ENCODE data around the gene RPN2. TPM values are rescaled to one million over a fixed set of nuclear protein-coding genes. Genes with fewer than 3 reads are reported as not detected.
A peak's percentile ranks its signal among the peaks of the same experiment; 100 is the strongest.
"Not testable (repeated sequence)": the region's sequence is repeated elsewhere in the genome, so short reads cannot be mapped to it uniquely, and the experiment has no call there.

The RPN2 gene
- 196 TPM for polyA plus RNA-seq

DNA sequence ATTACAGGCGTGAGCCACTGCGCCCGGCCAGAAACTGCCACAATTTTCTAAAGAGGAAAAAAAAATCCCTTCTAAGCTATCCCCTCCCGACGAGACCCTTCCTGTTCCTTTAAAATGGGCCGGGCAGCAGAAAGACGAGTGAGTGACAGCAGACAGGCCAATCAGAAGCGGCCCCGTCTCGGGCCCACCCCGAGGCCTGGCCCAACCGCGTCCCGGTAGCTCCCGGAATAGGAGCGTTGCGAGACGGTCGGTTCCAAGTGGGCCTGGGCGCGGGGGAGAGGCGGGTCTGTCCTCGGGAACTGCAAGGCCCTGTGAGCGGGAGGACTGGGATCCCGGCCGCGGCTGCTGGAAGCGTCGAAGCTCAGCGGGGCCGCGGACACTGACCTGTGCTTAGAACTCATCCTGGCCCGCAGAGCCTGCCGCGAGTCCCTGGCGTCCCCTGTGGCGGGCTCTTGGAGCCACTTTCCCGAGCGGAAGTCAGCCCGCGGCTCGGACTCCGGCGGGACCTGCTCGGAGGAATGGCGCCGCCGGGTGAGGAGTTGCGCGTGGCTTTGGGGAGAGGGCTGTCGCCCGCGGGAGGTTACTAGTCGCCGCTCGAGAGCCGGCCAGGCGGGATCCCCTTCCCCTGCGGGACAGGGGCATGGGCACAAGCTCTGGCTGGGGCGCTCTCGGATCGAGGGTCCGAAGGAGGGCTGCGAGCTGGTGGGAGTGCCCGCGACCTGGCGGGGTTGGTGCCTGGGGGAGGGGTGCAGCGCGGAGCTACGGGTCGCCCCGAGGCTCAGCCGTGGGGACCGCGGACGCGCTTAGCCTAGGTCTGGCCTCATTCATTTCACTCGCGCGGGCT is at the start of gene RPN2, which contains the start of gene MROH8:
Gene RPN2 (plus strand): TSS at position 492 of the 844 bp plus-strand sequence. CDS start 27 bp downstream, at position 519.
Gene MROH8 (minus strand): TSS at position 710 of the 844 bp plus-strand sequence.
- peak within 1 kb of the TSS; percentile 89 to 99 (median 98) for H3K27ac Mint-ChIP-seq
- H3K36me3 Mint-ChIP-seq, result peaks cover 3% of the 10 kb centered on the region
- peak within 1 kb of the TSS; percentile 94 to 100 (median 98) for H3K4me3 Mint-ChIP-seq
- no peaks in the 10 kb centered on the region for H3K27me3 Mint-ChIP-seq
- H3K9me3 Mint-ChIP-seq, result no peaks in the 10 kb centered on the region
- peaks cover 28 to 31% (median 31%) of the 10 kb centered on the region in 3 donors for H3K4me1 Mint-ChIP-seq

DNA sequence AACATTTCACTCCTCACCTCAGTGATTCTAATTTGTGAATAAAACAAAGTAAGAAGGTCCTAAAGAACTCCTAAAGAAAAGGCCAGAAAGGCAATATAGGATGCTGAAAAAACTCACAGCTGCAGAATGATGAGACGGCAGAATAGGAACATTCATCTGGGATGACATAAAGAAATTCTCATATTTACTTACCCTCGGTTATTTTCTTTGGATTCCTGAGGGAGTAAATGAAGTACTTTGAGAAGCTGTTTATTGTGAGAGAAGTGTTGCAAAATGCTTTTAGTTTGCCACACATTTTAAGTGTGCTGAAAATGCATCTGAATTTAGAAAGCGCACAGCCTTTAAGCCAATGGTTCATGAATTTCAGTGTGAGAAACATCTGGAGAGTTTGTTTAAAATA is 47.6 kb upstream of the RPN2 start:
- H3K27ac Mint-ChIP-seq, result no peak overlapping the region
- H3K4me3 Mint-ChIP-seq, result no peak overlapping the region
- H3K27me3 Mint-ChIP-seq, result peaks cover 2% of the 10 kb centered on the region

DNA sequence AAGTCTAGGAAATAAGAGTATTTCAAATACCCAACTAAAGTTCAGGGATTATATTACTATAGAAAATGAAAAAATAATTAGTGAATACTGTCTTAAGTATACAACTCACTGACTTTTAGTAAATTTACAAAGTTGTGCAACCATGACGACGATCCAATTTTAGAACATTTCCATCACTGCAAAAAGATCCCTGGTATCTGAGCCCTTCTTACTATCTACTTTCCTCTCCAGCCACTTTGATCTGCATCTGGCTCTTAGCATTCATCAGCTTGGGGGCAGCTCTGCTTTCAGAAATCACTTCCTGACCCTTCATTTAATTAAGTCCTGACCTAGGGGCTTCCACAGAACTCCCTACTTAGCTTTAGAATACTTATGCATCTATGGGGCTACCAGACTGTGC is 45.2 kb upstream of the RPN2 start:
- H3K36me3 Mint-ChIP-seq, result peaks cover 4% of the 10 kb centered on the region
- no peak overlapping the region for H3K4me3 Mint-ChIP-seq
- H3K27me3 Mint-ChIP-seq, result peaks cover 2% of the 10 kb centered on the region
- H3K9me3 Mint-ChIP-seq, result no peaks in the 10 kb centered on the region
- no peaks in the 10 kb centered on the region for H3K4me1 Mint-ChIP-seq
- no peak overlapping the region for H3K27ac Mint-ChIP-seq

More for the DNA sequence above, 47.6 kb upstream of the RPN2 start:
- H3K36me3 Mint-ChIP-seq, result peaks cover 3% of the 10 kb centered on the region
- H3K4me1 Mint-ChIP-seq, result no peaks in the 10 kb centered on the region
- H3K9me3 Mint-ChIP-seq, result no peaks in the 10 kb centered on the region

DNA sequence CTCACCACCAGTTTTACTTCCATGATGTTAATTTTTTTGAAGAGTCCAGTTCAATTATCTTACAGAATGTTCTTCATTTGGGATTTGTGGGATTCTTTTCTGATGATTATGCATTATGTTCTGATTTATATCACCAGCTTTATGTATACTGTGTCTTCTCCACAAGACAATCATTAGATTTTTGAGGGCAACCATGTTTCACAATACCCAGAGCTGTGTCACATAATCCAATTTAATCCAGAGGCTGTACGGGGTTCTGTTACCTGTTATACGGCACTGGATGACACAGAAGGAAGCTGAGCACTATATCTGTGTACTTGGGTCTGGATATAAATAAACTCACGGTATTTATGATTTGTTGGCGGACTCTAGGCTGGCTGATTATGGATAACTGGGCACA is 41.6 kb upstream of the RPN2 start:
- H3K4me3 Mint-ChIP-seq, result no peak overlapping the region
- no peaks in the 10 kb centered on the region for H3K4me1 Mint-ChIP-seq
- H3K27ac Mint-ChIP-seq, result no peak overlapping the region
- H3K27me3 Mint-ChIP-seq, result no peaks in the 10 kb centered on the region
- peaks cover 2% of the 10 kb centered on the region for H3K36me3 Mint-ChIP-seq
- H3K9me3 Mint-ChIP-seq, result no peaks in the 10 kb centered on the region

DNA sequence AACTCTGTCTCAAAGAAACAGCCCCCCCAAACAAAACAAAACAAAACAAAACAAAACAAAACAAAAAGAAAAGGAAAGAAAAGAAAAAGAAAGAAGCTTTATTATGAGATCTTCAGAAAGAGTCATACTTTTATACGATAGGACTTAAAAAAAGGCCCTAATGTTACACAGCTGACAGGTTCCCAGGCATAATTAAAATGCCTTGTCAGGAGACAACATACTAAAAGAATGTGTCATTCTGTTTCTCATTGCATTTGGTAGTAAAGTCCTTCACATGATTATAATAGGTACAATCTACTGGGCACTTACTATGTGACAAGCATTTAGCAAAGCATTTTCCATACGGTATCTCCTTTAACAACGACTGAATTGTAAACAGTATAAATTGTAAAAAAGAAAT is 36.4 kb upstream of the RPN2 start:
- Mint-ChIP-seq H3K27ac (no peak overlapping the region), H3K27me3 (no peaks in the 10 kb centered on the region), H3K4me1 (no peaks in the 10 kb centered on the region), H3K36me3 (peaks cover 1% of the 10 kb centered on the region), H3K9me3 (no peaks in the 10 kb centered on the region), H3K4me3 (no peak overlapping the region)

DNA sequence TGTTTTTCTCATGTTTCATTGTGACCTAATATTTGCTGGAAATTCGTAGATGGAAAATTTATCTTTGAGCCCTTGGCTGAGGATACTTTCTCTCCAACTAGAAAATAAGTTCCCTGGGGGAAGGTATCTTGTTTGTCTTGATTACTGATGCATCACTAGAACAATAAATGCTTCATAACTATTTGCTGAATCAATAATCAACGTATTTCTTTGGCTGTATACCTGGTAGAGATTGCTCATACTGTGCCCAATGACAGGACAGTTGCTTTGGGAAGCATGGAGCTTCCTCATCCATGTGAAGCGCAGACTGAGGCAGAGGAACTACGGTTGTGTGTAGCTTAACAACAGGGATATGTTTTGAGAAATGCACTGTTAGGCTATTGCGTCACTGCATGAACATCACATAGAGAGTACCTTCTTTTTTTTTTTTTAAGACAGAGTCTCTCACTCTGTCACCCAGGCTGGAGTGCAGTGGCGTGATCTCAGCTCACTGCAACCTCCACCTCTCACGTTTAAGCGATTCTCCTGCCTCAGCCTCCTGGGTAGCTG is 34.2 kb upstream of the RPN2 start:
- Mint-ChIP-seq H3K4me1 (no peaks in the 10 kb centered on the region), H3K9me3 (no peaks in the 10 kb centered on the region), H3K27ac (no peak overlapping the region), H3K4me3 (no peak overlapping the region), H3K36me3 (peaks cover 1% of the 10 kb centered on the region), H3K27me3 (no peaks in the 10 kb centered on the region)

DNA sequence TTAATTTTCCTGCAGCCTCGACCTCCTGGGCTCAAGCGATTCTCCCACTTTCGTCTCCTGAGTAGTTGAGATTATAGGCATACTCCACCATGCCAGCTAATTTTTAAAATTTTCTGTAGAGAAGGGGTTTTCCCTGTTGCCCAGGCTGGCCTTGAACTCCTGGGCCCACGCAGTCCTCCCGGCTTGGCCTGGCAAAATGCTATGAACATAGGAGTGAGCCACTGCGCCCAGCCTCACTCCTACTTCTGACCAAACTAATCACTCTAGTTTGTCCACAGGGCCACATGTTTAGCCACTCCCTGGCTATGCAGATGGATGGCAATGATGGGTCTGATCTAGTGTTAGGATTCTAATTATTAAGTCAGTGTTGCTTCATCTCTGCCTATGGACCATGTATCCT is 31.9 kb upstream of the RPN2 start:
- Mint-ChIP-seq H3K4me3 (no peak overlapping the region), H3K27me3 (no peaks in the 10 kb centered on the region), H3K9me3 (no peaks in the 10 kb centered on the region), H3K4me1 (no peaks in the 10 kb centered on the region), H3K36me3 (peaks cover 3% of the 10 kb centered on the region), H3K27ac (no peak overlapping the region)

DNA sequence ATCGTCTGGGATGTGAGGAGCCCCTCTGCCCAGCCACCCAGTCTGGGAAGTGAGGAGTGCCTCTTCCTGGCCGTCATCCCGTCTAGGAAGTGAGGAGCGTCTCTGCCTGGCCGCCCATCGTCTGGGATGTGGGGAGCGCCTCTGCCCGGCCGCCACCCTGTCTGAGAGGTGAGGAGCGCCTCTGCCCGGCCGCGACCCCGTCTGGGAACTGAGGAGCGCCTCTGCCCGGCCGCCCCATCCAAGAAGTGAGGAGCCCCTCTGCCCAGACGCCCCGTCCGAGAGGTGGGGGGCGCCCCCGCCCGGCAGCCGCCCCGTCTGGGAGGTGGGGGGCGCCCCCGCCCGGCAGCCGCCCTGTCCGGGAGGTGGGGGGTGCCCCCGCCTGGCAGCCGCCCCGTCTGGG is 28.3 kb upstream of the RPN2 start:
- not testable (repeated sequence) for H3K27ac Mint-ChIP-seq, H3K4me3 Mint-ChIP-seq, H3K4me1 Mint-ChIP-seq, H3K36me3 Mint-ChIP-seq, H3K27me3 Mint-ChIP-seq, H3K9me3 Mint-ChIP-seq

DNA sequence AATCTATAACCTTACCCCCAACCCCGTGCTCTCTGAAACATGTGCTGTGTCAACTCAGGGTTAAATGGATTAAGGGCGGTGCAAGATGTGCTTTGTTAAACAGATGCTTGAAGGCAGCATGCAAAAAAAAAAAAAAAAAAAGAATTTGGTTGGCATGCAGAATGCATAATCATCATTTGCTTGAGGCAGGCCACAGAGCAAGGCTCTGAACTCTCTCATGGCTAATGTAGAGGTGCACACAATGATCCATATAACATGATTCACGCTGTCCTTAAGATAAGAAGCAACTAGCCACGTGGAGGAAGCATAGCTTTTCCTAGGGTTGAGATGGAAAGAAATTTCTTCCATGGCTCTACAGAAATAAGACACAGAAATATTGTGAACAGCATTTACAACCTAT is 27.6 kb upstream of the RPN2 start:
- Mint-ChIP-seq H3K36me3 (peaks cover 8% of the 10 kb centered on the region), H3K27me3 (no peaks in the 10 kb centered on the region), H3K27ac (no peak overlapping the region), H3K9me3 (no peaks in the 10 kb centered on the region), H3K4me1 (no peaks in the 10 kb centered on the region), H3K4me3 (no peak overlapping the region)

DNA sequence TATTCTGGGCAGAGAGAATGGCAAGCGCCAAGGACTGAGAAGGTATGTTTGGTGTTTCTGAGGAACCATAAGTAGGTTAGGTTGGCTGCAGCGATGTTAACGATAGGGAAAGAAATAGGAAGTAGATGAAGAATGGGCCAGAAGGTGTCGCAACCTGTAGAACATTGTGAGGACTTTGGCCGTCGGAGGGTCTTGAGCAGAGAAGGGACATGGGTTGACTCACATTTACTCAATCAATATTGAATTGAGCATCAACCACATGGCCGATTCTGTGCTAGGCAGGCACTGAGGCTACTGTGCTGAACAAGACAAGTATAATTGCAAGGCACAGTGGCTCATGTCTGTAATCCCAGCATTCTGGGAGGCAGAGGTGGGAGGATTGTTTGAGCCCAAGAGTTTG is 26.8 kb upstream of the RPN2 start:
- Mint-ChIP-seq H3K4me1 (no peaks in the 10 kb centered on the region), H3K27ac (no peak overlapping the region), H3K4me3 (peak overlapping the region in 1 of 4 donors; percentile 7), H3K27me3 (no peaks in the 10 kb centered on the region), H3K9me3 (no peaks in the 10 kb centered on the region), H3K36me3 (peaks cover 8% of the 10 kb centered on the region)

DNA sequence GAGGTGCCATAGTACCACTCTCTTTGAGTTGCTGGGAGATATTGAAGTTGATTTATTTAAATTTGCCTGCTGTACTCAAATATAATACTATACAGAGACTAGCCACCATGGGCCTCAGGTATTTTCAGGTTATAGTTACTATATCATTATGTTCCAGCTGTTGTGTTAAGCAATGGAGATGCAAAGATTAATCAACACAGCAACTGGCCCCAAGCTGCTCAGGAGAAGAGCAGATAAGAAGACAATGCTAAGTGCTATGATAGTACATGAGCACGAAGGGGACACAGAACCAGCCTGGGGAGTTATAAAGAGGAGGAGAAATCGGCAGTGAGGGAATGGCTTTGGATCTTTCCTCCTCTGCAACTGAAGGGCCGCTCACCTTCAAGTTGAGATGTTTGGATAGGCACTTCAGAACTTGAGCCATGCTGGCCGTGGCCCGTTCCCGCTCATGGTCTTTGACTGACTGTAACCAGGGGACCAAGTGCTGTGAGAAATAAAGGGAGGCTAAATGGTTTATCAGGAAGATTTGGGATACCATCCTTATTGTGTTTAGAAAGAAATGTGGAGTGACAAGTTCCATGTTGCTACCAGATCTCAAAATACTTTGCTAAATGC is 24.3 kb upstream of the RPN2 start:
- Mint-ChIP-seq H3K36me3 (peaks cover 8% of the 10 kb centered on the region), H3K27ac (no peak overlapping the region), H3K27me3 (no peaks in the 10 kb centered on the region), H3K9me3 (no peaks in the 10 kb centered on the region), H3K4me3 (no peak overlapping the region), H3K4me1 (no peaks in the 10 kb centered on the region)

DNA sequence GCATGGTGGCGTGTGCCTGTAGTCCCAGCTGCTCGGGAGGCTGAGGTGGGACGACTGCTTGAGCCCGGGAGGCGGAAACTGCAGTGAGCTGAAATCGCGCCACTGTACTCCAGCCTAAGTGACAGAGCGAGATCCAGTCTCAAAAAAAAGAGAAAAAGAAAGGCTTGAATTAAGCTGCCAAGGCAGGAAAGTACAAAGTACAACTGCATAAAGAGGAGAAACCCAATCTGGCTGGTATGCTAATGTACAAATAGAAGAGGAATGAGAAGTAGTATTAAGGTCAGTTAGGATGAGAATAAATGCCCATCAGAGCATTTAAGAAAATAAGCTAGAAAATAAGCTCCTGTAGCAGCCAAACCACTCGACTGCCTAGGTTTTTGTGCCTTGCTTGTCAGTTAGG is 23.1 kb upstream of the RPN2 start:
- H3K4me1 Mint-ChIP-seq, result no peaks in the 10 kb centered on the region

DNA sequence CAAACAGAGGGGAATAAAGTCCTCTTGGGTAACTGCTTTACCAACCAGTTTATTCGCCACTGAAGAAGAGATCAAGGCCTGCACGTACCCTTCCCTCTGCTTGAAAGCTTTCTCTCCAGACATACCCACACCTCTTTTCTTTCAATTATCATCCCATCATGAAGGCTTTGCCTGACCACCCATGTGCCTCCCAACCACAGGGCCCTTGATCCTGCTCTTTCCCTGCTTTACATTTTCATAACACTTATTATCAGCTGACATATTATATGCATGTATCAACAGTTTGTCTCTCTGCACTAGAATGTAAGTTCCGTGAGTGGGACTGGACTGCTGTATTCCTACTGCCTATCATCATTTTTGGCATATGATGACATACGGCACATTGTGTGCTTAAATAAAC is 20.9 kb upstream of the RPN2 start:
- H3K9me3 Mint-ChIP-seq, result no peaks in the 10 kb centered on the region
- no peak overlapping the region for H3K27ac Mint-ChIP-seq
- H3K4me1 Mint-ChIP-seq, result no peaks in the 10 kb centered on the region
- H3K27me3 Mint-ChIP-seq, result no peaks in the 10 kb centered on the region
- H3K36me3 Mint-ChIP-seq, result peaks cover 2% of the 10 kb centered on the region
- H3K4me3 Mint-ChIP-seq, result no peak overlapping the region

More for the DNA sequence above, 23.1 kb upstream of the RPN2 start:
- Mint-ChIP-seq H3K27me3 (no peaks in the 10 kb centered on the region), H3K36me3 (peaks cover 8% of the 10 kb centered on the region), H3K27ac (no peak overlapping the region), H3K4me3 (no peak overlapping the region), H3K9me3 (no peaks in the 10 kb centered on the region)

DNA sequence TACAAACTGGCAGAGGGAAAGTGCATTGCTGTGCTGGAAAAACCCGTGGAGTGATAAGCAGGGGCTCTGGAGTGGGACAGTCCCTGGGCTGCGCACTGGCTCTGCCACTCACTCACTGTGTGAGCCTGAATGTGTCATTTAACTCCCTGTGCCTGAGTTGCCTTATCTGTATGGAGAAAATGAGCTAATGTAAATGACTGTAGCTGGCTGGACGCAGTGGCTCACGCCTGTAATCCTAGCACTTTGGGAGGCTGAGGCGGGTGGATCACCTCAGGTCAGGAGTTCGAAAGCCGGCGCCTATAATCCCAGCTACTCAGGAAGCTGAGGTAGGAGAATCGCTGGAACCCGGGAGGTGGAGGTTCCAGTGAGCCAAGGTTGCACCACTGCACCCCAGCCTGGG is 18.4 kb upstream of the RPN2 start:
- Mint-ChIP-seq H3K4me1 (no peaks in the 10 kb centered on the region), H3K9me3 (no peaks in the 10 kb centered on the region), H3K27me3 (no peaks in the 10 kb centered on the region), H3K36me3 (peaks cover 3% of the 10 kb centered on the region), H3K4me3 (no peak overlapping the region), H3K27ac (no peak overlapping the region)

DNA sequence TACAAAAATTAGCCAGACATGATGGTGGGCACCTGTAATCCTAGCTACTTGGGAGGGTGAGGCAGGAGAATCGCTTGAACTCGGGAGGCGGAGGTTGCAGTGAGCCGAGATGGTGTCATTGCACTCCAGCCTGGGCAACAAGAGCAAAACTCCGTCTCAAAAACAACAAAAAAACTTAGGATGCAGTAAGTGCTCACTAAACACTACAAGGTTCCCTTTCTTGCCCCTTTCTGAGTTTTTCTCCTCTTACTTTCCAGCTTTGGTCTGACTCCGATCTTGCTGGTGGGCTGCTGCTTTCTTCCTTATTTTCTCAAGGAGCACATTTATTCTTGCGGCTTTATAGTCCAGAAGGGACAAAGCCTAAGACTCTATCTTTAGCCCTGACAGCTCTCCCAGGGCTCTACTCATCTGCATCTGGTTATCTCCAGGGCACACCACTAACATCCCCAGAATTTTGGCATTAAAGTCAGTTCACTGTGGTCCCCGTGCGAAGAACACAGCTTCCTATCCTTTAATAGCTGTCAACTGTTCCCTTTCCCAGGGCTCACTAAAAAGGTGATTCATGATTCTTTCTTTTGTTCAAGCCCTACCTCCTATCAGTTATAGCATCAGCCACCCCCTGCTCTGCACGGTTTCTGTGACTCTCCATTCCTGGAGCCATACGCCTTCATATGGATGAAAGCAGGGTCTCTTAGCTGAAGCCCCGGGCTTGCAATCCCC is 17.1 kb upstream of the RPN2 start:
- no peak overlapping the region for H3K4me3 Mint-ChIP-seq
- no peaks in the 10 kb centered on the region for H3K27me3 Mint-ChIP-seq
- H3K9me3 Mint-ChIP-seq, result no peaks in the 10 kb centered on the region
- H3K36me3 Mint-ChIP-seq, result peaks cover 2% of the 10 kb centered on the region
- peak overlapping the region in 1 of 3 donors; percentile 5 for H3K27ac Mint-ChIP-seq
- H3K4me1 Mint-ChIP-seq, result no peaks in the 10 kb centered on the region

Data from IgD-negative memory B cell (primary cell).